MM.1S (cell line): ENCODE measurements around the gene KRCC1.

Experiments
- DNase-seq: peaks from one replicate; pipeline ENCODE4 v3.0.0-alpha.2; 2015
- H2AFZ ChIP-seq: fragments of 300-600 bp; sonication (generic); 2 replicates; pipeline ENCODE4 v1.6.0; 2016; ENCODE audit warnings: antibody characterized with exemption, low read length
- H3F3A ChIP-seq: fragments of 300-600 bp; sonication (generic); 2 replicates; pipeline ENCODE4 v1.6.1; 2016; ENCODE audit warnings: mild to moderate bottlenecking, antibody characterized with exemption, low read length, moderate library complexity, mixed read lengths; ENCODE audit not compliant: insufficient read depth
- H3K27ac ChIP-seq: fragments of 300-600 bp; sonication (generic); 2 replicates; pipeline ENCODE4 v1.5.1; 2016; ENCODE audit warnings: mild to moderate bottlenecking, low read length
- H3K27me3 ChIP-seq: fragments of 300-600 bp; sonication (generic); replicated peaks from 2 replicates; pipeline ENCODE4 v1.6.0; 2016; ENCODE audit warnings: low read length; ENCODE audit not compliant: insufficient read depth
- H3K36me3 ChIP-seq: fragments of 300-600 bp; sonication (generic); replicated peaks from 2 replicates; pipeline ENCODE4 v1.6.1; 2016; ENCODE audit warnings: mild to moderate bottlenecking, low read length, mixed read lengths; ENCODE audit not compliant: insufficient read depth
- H3K4me1 ChIP-seq: fragments of 300-600 bp; sonication (generic); 2 replicates; pipeline ENCODE4 v1.6.1; 2016; ENCODE audit warnings: low read length, mixed read lengths
- H3K4me2 ChIP-seq: fragments of 300-600 bp; sonication (generic); 2 replicates; pipeline ENCODE4 v1.6.0; 2016; ENCODE audit warnings: low read depth, low read length
- H3K4me3 ChIP-seq: fragments of 300-600 bp; sonication (generic); 2 replicates; pipeline ENCODE4 v1.5.1; 2016; ENCODE audit warnings: low read length, mixed read lengths
- H3K79me2 ChIP-seq: fragments of 300-600 bp; sonication (generic); 2 replicates; pipeline ENCODE4 v1.6.1; 2016; ENCODE audit warnings: mixed run types, low read length, mixed read lengths
- H3K9ac ChIP-seq: fragments of 300-600 bp; sonication (generic); 2 replicates; pipeline ENCODE4 v1.6.1; 2016; ENCODE audit warnings: low read length, mixed read lengths
- H3K9me2 ChIP-seq: fragments of 300-600 bp; sonication (generic); replicated peaks from 2 replicates; pipeline ENCODE4 v1.6.1; 2016; ENCODE audit warnings: mild to moderate bottlenecking, low read length, mixed read lengths; ENCODE audit not compliant: insufficient read depth
- H3K9me3 ChIP-seq: fragments of 300-600 bp; sonication (generic); replicated peaks from 2 replicates; pipeline ENCODE4 v1.6.1; 2016; ENCODE audit warnings: mild to moderate bottlenecking, low read length, mixed read lengths; ENCODE audit not compliant: insufficient read depth
- H4K20me1 ChIP-seq: fragments of 300-600 bp; sonication (generic); 2 replicates; pipeline ENCODE4 v1.6.1; 2016; ENCODE audit warnings: mild to moderate bottlenecking, low read length, moderate library complexity, mixed read lengths; ENCODE audit not compliant: insufficient read depth
- CTCF ChIP-seq: fragments of 300-600 bp; sonication (generic); IDR thresholded peaks from 2 replicates; pipeline ENCODE4 v1.5.1; 2016; ENCODE audit warnings: antibody characterized with exemption, low read length, mixed read lengths
- EZH2 ChIP-seq: fragments of 300-600 bp; sonication (generic); optimal IDR thresholded peaks from 2 replicates; pipeline ENCODE3; 2017; ENCODE audit warnings: low read depth, mild to moderate bottlenecking, antibody characterized with exemption, low read length, mixed read lengths
- EZH2phosphoT487 ChIP-seq: fragments of 300-600 bp; sonication (generic); IDR thresholded peaks from 2 replicates; pipeline ENCODE4 v1.6.1; 2018; ENCODE audit warnings: antibody characterized with exemption, low read length

KRCC1 gene

DNA sequence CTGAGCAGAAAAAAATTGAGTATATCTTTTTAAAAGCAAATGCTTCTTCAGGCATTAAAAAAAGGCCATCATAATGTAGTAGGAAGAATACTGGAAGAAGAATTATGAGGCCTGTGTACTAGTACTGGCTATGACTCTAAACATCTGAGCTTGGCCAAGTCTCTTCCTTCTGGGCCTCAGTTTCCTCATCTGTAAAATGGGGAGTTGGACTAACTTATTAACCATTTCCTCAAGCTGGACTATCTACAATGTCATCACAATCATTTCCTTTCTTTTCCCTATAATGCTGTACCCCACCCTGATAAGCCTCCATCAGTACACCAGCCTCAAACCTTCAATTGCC is 42.9 kb upstream of the KRCC1 start:
- no peak for DNase-seq
- Histone ChIP-seq H3K9me3 (no peaks in the 10 kb centered on the region), H2AFZ (no peak overlapping the region), H3K9me2 (no peaks in the 10 kb centered on the region), H4K20me1 (no peaks in the 10 kb centered on the region), H3K4me2 (no peak overlapping the region), H3K27me3 (no peaks in the 10 kb centered on the region), H3K4me3 (no peak overlapping the region), H3K9ac (no peak overlapping the region), H3K27ac (no peak overlapping the region), H3F3A (no peaks in the 10 kb centered on the region), H3K36me3 (no peaks in the 10 kb centered on the region), H3K79me2 (no peaks in the 10 kb centered on the region), H3K4me1 (no peaks in the 10 kb centered on the region)
- TF ChIP-seq CTCF = no peak

DNA sequence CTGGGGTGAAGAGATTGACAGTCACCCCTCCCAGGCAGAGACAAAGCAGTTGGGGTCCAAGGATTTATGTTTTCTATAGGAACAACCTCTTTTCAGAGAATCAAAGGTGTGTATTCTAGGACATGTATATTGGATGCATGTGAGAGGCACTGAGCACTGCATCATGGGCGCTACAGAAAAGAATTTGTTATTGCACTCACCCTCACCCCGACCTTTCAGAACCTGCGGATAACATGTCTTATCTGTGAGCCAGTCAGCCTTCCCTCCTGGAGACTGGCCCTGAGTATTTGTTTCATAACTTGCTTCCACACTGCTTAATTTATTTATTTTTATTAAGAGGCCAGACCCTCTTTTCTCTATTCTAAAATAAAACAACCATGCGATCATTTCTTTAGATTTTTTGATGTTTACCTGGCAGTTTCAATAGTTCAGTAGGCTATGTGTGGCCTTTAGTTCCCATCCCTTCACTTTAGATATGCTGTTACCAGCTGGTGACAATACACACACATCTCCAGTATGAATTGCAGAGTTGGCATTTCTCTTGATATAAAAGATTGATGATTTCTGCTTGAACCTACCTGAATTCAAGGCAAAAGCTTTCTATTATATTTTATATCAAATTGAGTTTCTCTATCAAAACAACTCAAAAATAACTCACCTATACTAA is 42.4 kb upstream of the KRCC1 start:
- Histone ChIP-seq H3K4me2 (no peak overlapping the region), H3K27ac (no peak overlapping the region), H3K9me2 (no peaks in the 10 kb centered on the region), H3K9ac (no peak overlapping the region), H3K4me3 (no peak overlapping the region), H4K20me1 (no peaks in the 10 kb centered on the region), H3K4me1 (no peaks in the 10 kb centered on the region), H3F3A (no peaks in the 10 kb centered on the region), H3K36me3 (no peaks in the 10 kb centered on the region), H3K9me3 (no peaks in the 10 kb centered on the region), H3K27me3 (no peaks in the 10 kb centered on the region), H2AFZ (no peak overlapping the region), H3K79me2 (no peaks in the 10 kb centered on the region)
- TF ChIP-seq EZH2phosphoT487 (no peak), EZH2 (no peak), CTCF (no peak)
- DNase-seq = no peak

DNA sequence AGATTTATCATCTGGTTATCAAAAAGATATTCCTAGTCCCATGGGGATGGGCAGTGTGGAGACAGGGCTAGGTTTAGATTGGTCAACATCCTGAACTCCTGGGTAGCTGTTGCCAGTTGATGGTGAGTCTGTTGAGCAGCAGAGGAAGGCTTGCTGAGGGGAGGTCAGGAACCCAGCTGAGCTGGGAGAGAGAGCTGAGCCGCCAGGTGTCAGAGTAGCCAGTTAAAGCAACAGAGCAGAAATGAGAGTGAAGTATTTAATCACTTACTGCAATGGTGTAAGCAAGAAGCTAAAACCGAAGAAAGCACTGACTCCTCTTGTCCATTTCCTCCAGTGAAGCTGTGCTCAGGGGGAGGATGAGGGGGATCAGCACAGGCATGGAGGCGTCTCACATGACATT is 41.6 kb upstream of the KRCC1 start:
- Histone ChIP-seq H4K20me1 (no peaks in the 10 kb centered on the region), H3K36me3 (no peaks in the 10 kb centered on the region), H3K9me3 (no peaks in the 10 kb centered on the region), H3K27ac (no peak overlapping the region), H3F3A (no peaks in the 10 kb centered on the region), H3K4me3 (no peak overlapping the region), H3K79me2 (no peaks in the 10 kb centered on the region), H2AFZ (no peak overlapping the region), H3K4me2 (no peak overlapping the region), H3K4me1 (no peaks in the 10 kb centered on the region), H3K9me2 (no peaks in the 10 kb centered on the region), H3K27me3 (no peaks in the 10 kb centered on the region), H3K9ac (no peak overlapping the region)
- DNase-seq = no peak
- TF ChIP-seq EZH2 (no peak), EZH2phosphoT487 (no peak), CTCF (no peak)
